K562 (cell line): ENCODE results near the gene CDC14A. TPM values are rescaled to one million over a fixed set of nuclear protein-coding genes. Genes with fewer than 3 reads are reported as not detected.
A peak's percentile ranks its signal among the peaks of the same experiment; 100 is the strongest.

ENCODE experiments used
- ATAC-seq: fragments of 200-7000 bp; cut with Tn5 transposase; 3 replicates; pipeline ENCODE4 v1.9.1; 2020; ENCODE audit warnings: moderate library complexity
- BruUV-seq: library from RNA; stranded (reverse); fragments of 400-500 nt; replicated peaks from 2 replicates; lab custom pipeline; 2021; lab: Mats Ljungman, UMichigan
- CTCF ChIA-PET: fragments of 300-600 bp; formaldehyde crosslinking; extraction: SDS; loops from one replicate; lab custom pipeline; 2021; ENCODE audit warnings: low intra/inter-chr PET ratio; lab: Yijun Ruan, JAX
- POLR2A ChIA-PET: fragments of 300-600, 350-650 bp; sonication (Branson Sonifier 250); formaldehyde crosslinking; extraction: SDS; loops from one replicate; lab custom pipeline; 2021; ENCODE audit warnings: antibody characterized with exemption, inconsistent platforms; lab: Yijun Ruan, JAX
- DNase-seq, 4 experiments: peaks; one replicate each; pipeline versions ENCODE4 v3.0.0 to v3.0.0-alpha.2; 2011 to 2018; ENCODE audit warnings: low spot score in 3 of 4, mixed read lengths in 3 of 4; ENCODE audit errors: extremely low read depth in 1 of 4
- FAIRE-seq: peaks from 2 replicates; lab custom pipeline; 2011; peaks lifted over from hg19 to GRCh38; lab: Jason Lieb, UNC
- H2AFZ ChIP-seq: 2 replicates; pipeline ENCODE4 v1.6.0; 2011; ENCODE audit warnings: low read depth, low read length, control low read depth, inconsistent platforms
- H3K27ac ChIP-seq: fragments of 200-600 bp; 3 replicates; pipeline ENCODE4 v1.8.0; 2011; ENCODE audit warnings: low read depth, mild to moderate bottlenecking, control low read depth, inconsistent platforms, low read length, moderate library complexity, mixed read lengths; ENCODE audit errors: extremely low read depth
- H3K27me3 ChIP-seq, 2 experiments: fragments of 300-600 bp in 1 of 2; 2 replicates in 1 of 2; 3 replicates in 1 of 2; pipeline versions ENCODE4 v1.6.0 to v1.8.0; 2011; ENCODE audit warnings: inconsistent platforms in 2 of 2, low read length in 2 of 2, mild to moderate bottlenecking in 1 of 2, mixed read lengths in 1 of 2, moderate library complexity in 1 of 2; ENCODE audit not compliant: control insufficient read depth in 2 of 2, insufficient read depth in 2 of 2
- H3K36me3 ChIP-seq: fragments of 300-600 bp; 3 replicates; pipeline ENCODE4 v1.8.0; 2011; ENCODE audit warnings: mild to moderate bottlenecking, low read length, inconsistent platforms; ENCODE audit not compliant: control insufficient read depth, insufficient read depth
- H3K4me1 ChIP-seq, 2 experiments: fragments of 200-600 bp in 1 of 2; replicated peaks in 1 of 2; 2 replicates in 1 of 2; 3 replicates in 1 of 2; pipeline versions ENCODE4 v1.5.1 to v1.8.0; 2011; ENCODE audit warnings: inconsistent platforms in 2 of 2, low read length in 2 of 2, mild to moderate bottlenecking in 1 of 2, mixed read lengths in 1 of 2, moderate library complexity in 1 of 2; ENCODE audit not compliant: control insufficient read depth in 2 of 2, insufficient read depth in 2 of 2
- H3K4me2 ChIP-seq: 2 replicates; pipeline ENCODE4 v1.6.1; 2011; ENCODE audit warnings: low read length, control low read depth, inconsistent platforms, mixed read lengths; ENCODE audit not compliant: insufficient read depth
- H3K4me3 ChIP-seq: fragments of 200-600 bp; sonication (generic), shearing (Covaris generic); 2 replicates; pipeline ENCODE4 v1.5.1; 2016; ENCODE audit warnings: control low read depth, inconsistent platforms
- H3K79me2 ChIP-seq: fragments of 200-600 bp; 3 replicates; pipeline ENCODE4 v1.8.0; 2011; ENCODE audit warnings: low read length, inconsistent platforms; ENCODE audit not compliant: control insufficient read depth, insufficient read depth
- H3K9ac ChIP-seq, 2 experiments: 2 replicates each; pipeline versions ENCODE4 v1.6.0 to v1.6.1; 2011; ENCODE audit warnings: low read depth in 2 of 2, low read length in 2 of 2, control low read depth in 1 of 2, inconsistent platforms in 1 of 2, mild to moderate bottlenecking in 1 of 2, mixed read lengths in 1 of 2; ENCODE audit not compliant: insufficient read depth in 1 of 2
- H3K9me1 ChIP-seq: one replicate; pipeline ENCODE4 v1.6.0; 2011; ENCODE audit warnings: inconsistent platforms, mild to moderate bottlenecking, low read length, moderate library complexity; ENCODE audit not compliant: control insufficient read depth, insufficient read depth
- H3K9me3 ChIP-seq: replicated peaks from 2 replicates; pipeline ENCODE4 v1.5.1; 2011; ENCODE audit warnings: low read depth, low read length, inconsistent platforms; ENCODE audit not compliant: control insufficient read depth, insufficient read depth
- H4K20me1 ChIP-seq: replicated peaks from 2 replicates; pipeline ENCODE4 v1.6.1; 2011; ENCODE audit warnings: low read length, inconsistent platforms, mixed read lengths; ENCODE audit not compliant: control insufficient read depth, insufficient read depth
- ADNP ChIP-seq: fragments of 200-800 bp; sonication (Bioruptor generic); IDR thresholded peaks from 2 replicates; pipeline ENCODE4 v1.6.1; 2016; ENCODE audit warnings: missing genetic modification characterization, missing compliant biosample characterization
- BCL6 ChIP-seq: fragments of 250-450 bp; sonication (Bioruptor Pico); IDR thresholded peaks from 2 replicates; pipeline ENCODE4 v1.4.0; 2020
- C11orf30 ChIP-seq: fragments of 450-650 bp; IDR thresholded peaks from 2 replicates; pipeline ENCODE4 v1.6.1; 2016; ENCODE audit warnings: low read depth, mild to moderate bottlenecking
- CHD7 ChIP-seq: fragments of 200-600 bp; sonication (generic); IDR thresholded peaks from one replicate; pipeline ENCODE4 v1.6.1; 2012; ENCODE audit warnings: mild to moderate bottlenecking, low read depth, low read length, inconsistent platforms
- CTBP1 ChIP-seq: fragments of 450-650 bp; IDR thresholded peaks from 2 replicates; pipeline ENCODE4 v1.6.1; 2016; ENCODE audit warnings: borderline replicate concordance
- MAFF ChIP-seq: IDR thresholded peaks from 2 replicates; pipeline ENCODE4 v1.6.1; 2012; ENCODE audit warnings: low read length, improper control_type of control experiment
- MAFG ChIP-seq: fragments of 450-650 bp; conservative IDR thresholded peaks from 2 replicates; pipeline ENCODE4 v1.6.1; 2016; ENCODE audit warnings: missing genetic modification characterization, missing compliant biosample characterization
- MECOM ChIP-seq: fragments of 250-450 bp; sonication (Bioruptor Pico); IDR thresholded peaks from 2 replicates; pipeline ENCODE4 v1.8.0; 2022; ENCODE audit warnings: inconsistent platforms
- RCOR1 ChIP-seq, 2 experiments: IDR thresholded peaks; 2 replicates each; pipeline ENCODE4 v1.6.1; 2012; ENCODE audit warnings: low read depth in 2 of 2, low read length in 2 of 2, borderline replicate concordance in 1 of 2, improper control_type of control experiment in 1 of 2
- ZNF316 ChIP-seq: fragments of 450-650 bp; IDR thresholded peaks from 2 replicates; pipeline ENCODE4 v1.6.1; 2016
- WGBS: fragments of 100-300 bp; shearing (Covaris generic); methylation state at CpG from one replicate; pipeline ENCODE4 v1.1.6; 2016; ENCODE audit warnings: low coverage, mixed read lengths; ENCODE audit not compliant: insufficient coverage; ENCODE audit errors: missing lambda C conversion rate; 5-methylcytosine and 5-hydroxymethylcytosine counted together
- in situ Hi-C: fragments of 300-500 bp; cut with MboI; formaldehyde crosslinking; loops from 4 replicates; pipeline ENCODE4 v1.15.0; 2018; ENCODE audit warnings: inconsistent platforms, mixed read lengths
- intact Hi-C: fragments of 100-400 bp; cut with micrococcal nuclease; formaldehyde crosslinking; loops from 2 replicates; pipeline ENCODE4 v1.14.2; 2022
- polyA plus RNA-seq, 8 experiments: library from polyadenylated mRNA; depleted of rRNA in 4 of 8; stranded (reverse) in 5 of 8; unstranded in 3 of 8; fragments of >200 nt; fragmentation: Nextera tagmentation in 2 of 8; fragmentation: Illumina TruSeq in 1 of 8; extraction: Ambion mirVana in 2 of 8; extraction: Trizol in 1 of 8; gene quantifications; 2 replicates each; pipeline versions ENCODE4 v1.2.1 to v1.2.3, GENCODE V29; 2011 to 2014; ENCODE audit warnings: inconsistent platforms in 1 of 8, missing spikeins in 1 of 8
- total RNA-seq, 7 experiments: library from RNA; depleted of rRNA in 6 of 7; stranded (reverse); fragments of >200 nt in 6 of 7; fragmentation: Illumina TruSeq in 2 of 7; extraction: Trizol in 2 of 7; gene quantifications; 2 replicates each; pipeline versions ENCODE4 v1.2.1 to v1.2.3, GENCODE V29; 2011 to 2021; ENCODE audit warnings: low replicate concordance in 1 of 7

Gene CDC14A
- total and polyA plus RNA-seq, 9 of the 15 experiments (the other 6 are each of a cell fraction or from before 2014, with no cell fraction given) = 17.0 to 74.3 (median 33.4) TPM

GRCh38 chr1:100342348-100342747 is 10.0 kb upstream of the CDC14A start:
- H3K9me3 ChIP-seq = no peaks in the 10 kb centered on the region
- in situ Hi-C loops = no loop called here
- peak overlapping the region; percentile 81; the same call in 1 of the 2 replicates for H2AFZ ChIP-seq
- ChIA-PET POLR2A (interaction anchor here (0.9 to 1.6 kb wide), 5 partner anchors 9 to 565 kb away, joined by 3 to 8 read pairs (median 4); partner anchors contain the start of gene DBT), CTCF (no interaction called here)
- H3K27ac ChIP-seq = no peak overlapping the region
- peak in 2 of 4 experiments; percentile 27 to 31 for DNase-seq
- H3K27me3 ChIP-seq = no peaks in the 10 kb centered on the region
- H3K9ac ChIP-seq = no peak overlapping the region
- H3K36me3 ChIP-seq = no peaks in the 10 kb centered on the region
- H3K4me3 ChIP-seq = no peak overlapping the region
- peak; percentile 70 for TF ChIP-seq ZNF316
- peak; percentile 71 for TF ChIP-seq C11orf30
- TF ChIP-seq CHD7 = no peak
- peak; percentile 36; the same call in 1 of the 2 replicates for TF ChIP-seq CTBP1
- TF ChIP-seq RCOR1 (IDR thresholded peaks at IDR 0.05; ENCODE audit: borderline replicate concordance in 1 of 2, low read depth in 2 of 2, low read length in 2 of 2) = peak in 1 of 2 experiments; percentile 42; a peak in 1 of 4 replicates
- TF ChIP-seq MAFG = peak; percentile 37; the same call in 1 of the 2 replicates
- TF ChIP-seq MAFF = peak; percentile 39; the same call in 1 of the 2 replicates
- no peak for TF ChIP-seq BCL6 (CRISPR knock-in tag)
- TF ChIP-seq MECOM (CRISPR knock-in tag) = 0 out of 2 replicates have a peak, but pooled peaks have one; percentile 23
- 0 out of 2 replicates have a peak, but pooled peaks have one; percentile 38 for TF ChIP-seq ADNP
- H3K4me1 ChIP-seq = peaks cover 10 to 50% of the 10 kb centered on the region in 2 experiments; a peak in 3 of 5 replicates
- no TSS peak for BruUV-seq
- FAIRE-seq = peak; percentile 62
- ATAC-seq = no peak
- no peaks in the 10 kb centered on the region for H3K79me2 ChIP-seq
- H3K9me1 ChIP-seq = no peaks in the 10 kb centered on the region
- WGBS = 35% methylated on average over 2 of the region's 2 CpGs
- H3K4me2 ChIP-seq = no peak overlapping the region
- no peaks in the 10 kb centered on the region for H4K20me1 ChIP-seq
- intact Hi-C loops = loop anchor here (5.0 kb wide), 1 partner anchor 305 kb away; a partner anchor contains a TSS
